ENCODE measurements around the gene ZNF264. TPM values are rescaled to one million over a fixed set of nuclear protein-coding genes. Genes with fewer than 3 reads are reported as not detected.

Gene ZNF264
- total RNA-seq, 2 experiments from 2014 or later = 20.7 to 22.4 TPM

GRCh38 chr19:57165846-57166245 lies 25.5 kb upstream of the ZNF264 start:
- no peaks in the 10 kb centered on the region for H3K4me1 Mint-ChIP-seq (ENCODE audit: low read depth)
- peaks cover 6% of the 10 kb centered on the region for H3K9me3 Mint-ChIP-seq
- H3K27me3 Mint-ChIP-seq = no peaks in the 10 kb centered on the region
- no peak overlapping the region for H3K27ac Mint-ChIP-seq
- TF ChIP-seq CTCF (IDR thresholded peaks at IDR 0.05) = no peak
- no peak for ATAC-seq
- ChIA-PET CTCF (no interaction called here), POLR2A (no interaction called here)
- no peak for DNase-seq
- intact Hi-C loops (cut with micrococcal nuclease) = no loop called here
- H3K4me3 Mint-ChIP-seq = no peak overlapping the region
- no peaks in the 10 kb centered on the region for H3K36me3 Mint-ChIP-seq (ENCODE audit: low read depth)

GRCh38 chr19:57167385-57167784 lies 23.9 kb upstream of the ZNF264 start, which contains the start of gene DUXA:
Gene DUXA, minus strand, starts transcription at chr19:57167485. Its CDS starts 42 bp downstream, at chr19:57167443.
- Mint-ChIP-seq H3K36me3 (ENCODE audit: low read depth) (peaks cover 6% of the 10 kb centered on the region), H3K27me3 (no peaks in the 10 kb centered on the region), H3K4me1 (ENCODE audit: low read depth) (peaks cover 7% of the 10 kb centered on the region), H3K9me3 (peaks cover 6% of the 10 kb centered on the region), H3K27ac (no peak within 1 kb of the TSS), H3K4me3 (no peak within 1 kb of the TSS)
- ATAC-seq (no peak), DNase-seq (no peak)
- TF ChIP-seq CTCF (IDR thresholded peaks at IDR 0.05) = no peak
- intact Hi-C loops (cut with micrococcal nuclease) = no loop called here
- POLR2A ChIA-PET = no interaction called here
- CTCF ChIA-PET = interaction anchor here (1.1 kb wide), 1 partner anchor 66 kb away, joined by 3 read pairs; no protein-coding TSS in a partner anchor

GRCh38 chr19:57171551-57172081 lies 19.7 kb upstream of the ZNF264 start:
- Mint-ChIP-seq H3K27ac (peak overlapping the region; percentile 72), H3K27me3 (no peaks in the 10 kb centered on the region), H3K4me3 (peak overlapping the region; percentile 68), H3K4me1 (ENCODE audit: low read depth) (peaks cover 13% of the 10 kb centered on the region), H3K9me3 (peaks cover 24% of the 10 kb centered on the region), H3K36me3 (ENCODE audit: low read depth) (peaks cover 33% of the 10 kb centered on the region)
- ATAC-seq = peak; percentile 74
- TF ChIP-seq CTCF (IDR thresholded peaks at IDR 0.05) = no peak
- ChIA-PET POLR2A (interaction anchor here (0.5 to 1.3 kb wide), 3 partner anchors 104 to 975 kb away, joined by 3 to 4 read pairs (median 3); no protein-coding TSS in a partner anchor), CTCF (no interaction called here)
- intact Hi-C loops (cut with micrococcal nuclease) = no loop called here
- peak; percentile 48 for DNase-seq

GRCh38 chr19:57190301-57190700 lies 999 bp upstream of the ZNF264 start:
- no peak for TF ChIP-seq CTCF (IDR thresholded peaks at IDR 0.05)
- peak overlapping the region; percentile 95 for H3K27ac Mint-ChIP-seq
- intact Hi-C loops (cut with micrococcal nuclease) = no loop called here
- POLR2A ChIA-PET = interaction anchor here (0.9 kb wide), 1 partner anchor 126 kb away, joined by 3 read pairs; no protein-coding TSS in a partner anchor
- ATAC-seq (no peak), DNase-seq (no peak)
- peak overlapping the region; percentile 94 for H3K4me3 Mint-ChIP-seq
- H3K4me1 Mint-ChIP-seq (ENCODE audit: low read depth) = peaks cover 29% of the 10 kb centered on the region
- peaks cover 22% of the 10 kb centered on the region for H3K9me3 Mint-ChIP-seq
- H3K36me3 Mint-ChIP-seq (ENCODE audit: low read depth) = peaks cover 62% of the 10 kb centered on the region
- CTCF ChIA-PET = no interaction called here
- peaks cover 5% of the 10 kb centered on the region for H3K27me3 Mint-ChIP-seq

GRCh38 chr19:57192077-57192420 lies 749 bp downstream of the ZNF264 start:
- CTCF ChIA-PET = interaction anchor here (0.6 kb wide), 1 partner anchor 42 kb away, joined by 3 read pairs; no protein-coding TSS in a partner anchor
- no peak for ATAC-seq
- no peak for TF ChIP-seq CTCF (IDR thresholded peaks at IDR 0.05)

More at GRCh38 chr19:57192077-57192420, 749 bp downstream of the ZNF264 start:
- Mint-ChIP-seq H3K27me3 (peaks cover 5% of the 10 kb centered on the region), H3K4me1 (ENCODE audit: low read depth) (peaks cover 29% of the 10 kb centered on the region), H3K9me3 (peaks cover 27% of the 10 kb centered on the region), H3K36me3 (ENCODE audit: low read depth) (peaks cover 77% of the 10 kb centered on the region), H3K27ac (peak overlapping the region; percentile 91), H3K4me3 (peak overlapping the region; percentile 94)
- DNase-seq = peak; percentile 18
- intact Hi-C loops (cut with micrococcal nuclease) = no loop called here
- POLR2A ChIA-PET = interaction anchor here (1.3 to 1.5 kb wide), 2 partner anchors 10 to 16 kb away, joined by 3 to 5 read pairs; no protein-coding TSS in a partner anchor
